Bronchial epithelial cell (primary cell): ENCODE results near the gene NRP2. TPM values are rescaled to one million over a fixed set of nuclear protein-coding genes. Genes with fewer than 3 reads are reported as not detected.
A peak's percentile ranks its signal among the peaks of the same experiment; 100 is the strongest.

Experiments used
- DNase-seq: peaks from one replicate; pipeline ENCODE4 v3.0.0-alpha.2; 2010; ENCODE audit warnings: low read depth
- FAIRE-seq: peaks from 2 replicates; lab custom pipeline; 2011; peaks lifted over from hg19 to GRCh38; lab: Jason Lieb, UNC
- H3K27me3 ChIP-seq: 2 replicates; pipeline ENCODE4 v1.5.1; 2011; ENCODE audit warnings: low read length; ENCODE audit not compliant: control insufficient read depth, insufficient read depth
- H3K36me3 ChIP-seq: 2 replicates; pipeline ENCODE4 v1.5.1; 2011; ENCODE audit warnings: low read length; ENCODE audit not compliant: control insufficient read depth, insufficient read depth
- H3K4me3 ChIP-seq: 2 replicates; pipeline ENCODE4 v1.5.1; 2011; ENCODE audit warnings: mild to moderate bottlenecking, low read depth, low read length, control low read depth
- CTCF ChIP-seq: IDR thresholded peaks from 2 replicates; pipeline ENCODE4 v1.5.1; 2011; ENCODE audit warnings: mild to moderate bottlenecking, moderate library complexity, low read length, control low read depth, inconsistent platforms; ENCODE audit not compliant: insufficient read depth, severe bottlenecking
- total RNA-seq: library from RNA; depleted of rRNA; stranded (reverse); fragments of >200 nt; gene quantifications from 2 replicates; pipeline ENCODE4 v1.2.1, GENCODE V29; 2014

NRP2 gene
- total RNA-seq, 1 donor from 2014 or later, result 21.3 TPM

GRCh38 chr2:205692104-205692503, 9.8 kb downstream of the NRP2 start:
- Histone ChIP-seq H3K27me3 (no peaks in the 10 kb centered on the region), H3K36me3 (no peaks in the 10 kb centered on the region), H3K4me3 (no peak overlapping the region)
- DNase-seq (no peak), FAIRE-seq (no peak)
- no peak for TF ChIP-seq CTCF

- Histone ChIP-seq H3K27me3 (no peaks in the 10 kb centered on the region), H3K36me3 (no peaks in the 10 kb centered on the region), H3K4me3 (no peak overlapping the region)
- DNase-seq (no peak), FAIRE-seq (no peak)
- TF ChIP-seq CTCF, result no peak
These were observed 12.0 kb downstream of the NRP2 start for GRCh38 chr2:205694256-205694655.

- no peak for FAIRE-seq
- Histone ChIP-seq H3K4me3 (no peak overlapping the region), H3K36me3 (no peaks in the 10 kb centered on the region), H3K27me3 (no peaks in the 10 kb centered on the region)
- TF ChIP-seq CTCF, result no peak
- no peak for DNase-seq
These were observed 13.2 kb downstream of the NRP2 start for GRCh38 chr2:205695460-205695991.

GRCh38 chr2:205696331-205696926, 14.1 kb downstream of the NRP2 start:
- no peak for TF ChIP-seq CTCF
- no peak for DNase-seq
- Histone ChIP-seq H3K27me3 (no peaks in the 10 kb centered on the region), H3K4me3 (no peak overlapping the region), H3K36me3 (no peaks in the 10 kb centered on the region)
- FAIRE-seq, result peak; percentile 90

- no peak for FAIRE-seq
These were observed 14.7 kb downstream of the NRP2 start for GRCh38 chr2:205696927-205697441.

More at GRCh38 chr2:205696927-205697441, 14.7 kb downstream of the NRP2 start:
- no peaks in the 10 kb centered on the region for H3K27me3 ChIP-seq
- H3K36me3 ChIP-seq, result no peaks in the 10 kb centered on the region
- no peak for DNase-seq
- no peak overlapping the region for H3K4me3 ChIP-seq
- TF ChIP-seq CTCF, result no peak
